ENCODE measurements around the gene VAV3. TPM values are rescaled to one million over a fixed set of nuclear protein-coding genes. Genes with fewer than 3 reads are reported as not detected.
A peak's percentile ranks its signal among the peaks of the same experiment; 100 is the strongest.

Gene VAV3
- total and polyA plus RNA-seq, 2 of the 13 experiments (the other 11 are each of a cell fraction or from before 2014, with no cell fraction given) = 15.9 to 29.8 TPM

DNA sequence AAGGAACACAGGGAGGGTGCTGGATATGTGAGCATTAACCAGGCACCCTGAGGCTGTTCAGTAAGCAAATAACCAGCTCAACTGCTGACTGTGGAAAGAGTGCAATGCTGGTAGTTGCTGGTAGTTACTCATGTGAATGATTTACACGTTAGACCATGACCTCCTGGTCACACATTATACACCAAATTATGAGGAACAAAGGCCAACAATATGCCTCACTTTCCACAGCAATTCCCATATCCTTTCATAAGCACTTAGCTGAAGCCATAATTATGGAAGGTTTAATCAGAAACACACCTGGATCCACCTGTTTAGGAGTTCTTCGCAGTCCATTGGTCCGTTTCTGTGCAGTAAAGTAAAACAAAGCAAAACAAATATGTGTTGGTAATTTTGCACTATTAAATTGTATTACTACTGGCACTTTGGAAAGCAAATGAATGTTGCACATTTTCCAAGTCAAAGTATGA, 281.8 kb downstream of the VAV3 start (continued):
- TF ChIP-seq PHF20 (CRISPR knock-in tag; IDR thresholded peaks at IDR 0.05) (no peak), ZBTB39 (CRISPR knock-in tag; IDR thresholded peaks at IDR 0.05) (0 out of 2 replicates have a peak, but pooled peaks have one; percentile 70), SP4 (CRISPR knock-in tag; IDR thresholded peaks at IDR 0.05) (no peak), ZBTB21 (CRISPR knock-in tag; IDR thresholded peaks at IDR 0.05) (no peak), ZBTB7A (CRISPR knock-in tag; IDR thresholded peaks at IDR 0.05) (no peak), KDM1A (CRISPR knock-in tag; IDR thresholded peaks at IDR 0.05) (no peak), SMAD9 (CRISPR knock-in tag; IDR thresholded peaks at IDR 0.05) (no peak), ZNF800 (CRISPR knock-in tag; IDR thresholded peaks at IDR 0.05) (no peak), NCOR1 (IDR thresholded peaks at IDR 0.05; ENCODE audit: borderline replicate concordance, low read length) (0 out of 2 replicates have a peak, but pooled peaks have one; percentile 45), CHD4 (IDR thresholded peaks at IDR 0.05; ENCODE audit: borderline replicate concordance, low read length) (peak; percentile 62; the same call in 1 of the 2 replicates), MEF2D (CRISPR knock-in tag; IDR thresholded peaks at IDR 0.05) (no peak), ZNF563 (CRISPR knock-in tag; IDR thresholded peaks at IDR 0.05) (no peak), ZNF703 (CRISPR knock-in tag; IDR thresholded peaks at IDR 0.05; ENCODE audit: borderline replicate concordance) (no peak), ZNF589 (CRISPR knock-in tag; conservative IDR thresholded peaks at IDR 0.05) (no peak), ISL2 (CRISPR knock-in tag; IDR thresholded peaks at IDR 0.05) (peak; percentile 65), FOXA3 (CRISPR knock-in tag; IDR thresholded peaks at IDR 0.05) (peak; percentile 83), ARNTL (CRISPR knock-in tag; IDR thresholded peaks at IDR 0.05) (0 out of 2 replicates have a peak, but pooled peaks have one; percentile 28), GTF3A (CRISPR knock-in tag; conservative IDR thresholded peaks at IDR 0.05) (no peak)
- TF ChIP-seq, protein P1, sequence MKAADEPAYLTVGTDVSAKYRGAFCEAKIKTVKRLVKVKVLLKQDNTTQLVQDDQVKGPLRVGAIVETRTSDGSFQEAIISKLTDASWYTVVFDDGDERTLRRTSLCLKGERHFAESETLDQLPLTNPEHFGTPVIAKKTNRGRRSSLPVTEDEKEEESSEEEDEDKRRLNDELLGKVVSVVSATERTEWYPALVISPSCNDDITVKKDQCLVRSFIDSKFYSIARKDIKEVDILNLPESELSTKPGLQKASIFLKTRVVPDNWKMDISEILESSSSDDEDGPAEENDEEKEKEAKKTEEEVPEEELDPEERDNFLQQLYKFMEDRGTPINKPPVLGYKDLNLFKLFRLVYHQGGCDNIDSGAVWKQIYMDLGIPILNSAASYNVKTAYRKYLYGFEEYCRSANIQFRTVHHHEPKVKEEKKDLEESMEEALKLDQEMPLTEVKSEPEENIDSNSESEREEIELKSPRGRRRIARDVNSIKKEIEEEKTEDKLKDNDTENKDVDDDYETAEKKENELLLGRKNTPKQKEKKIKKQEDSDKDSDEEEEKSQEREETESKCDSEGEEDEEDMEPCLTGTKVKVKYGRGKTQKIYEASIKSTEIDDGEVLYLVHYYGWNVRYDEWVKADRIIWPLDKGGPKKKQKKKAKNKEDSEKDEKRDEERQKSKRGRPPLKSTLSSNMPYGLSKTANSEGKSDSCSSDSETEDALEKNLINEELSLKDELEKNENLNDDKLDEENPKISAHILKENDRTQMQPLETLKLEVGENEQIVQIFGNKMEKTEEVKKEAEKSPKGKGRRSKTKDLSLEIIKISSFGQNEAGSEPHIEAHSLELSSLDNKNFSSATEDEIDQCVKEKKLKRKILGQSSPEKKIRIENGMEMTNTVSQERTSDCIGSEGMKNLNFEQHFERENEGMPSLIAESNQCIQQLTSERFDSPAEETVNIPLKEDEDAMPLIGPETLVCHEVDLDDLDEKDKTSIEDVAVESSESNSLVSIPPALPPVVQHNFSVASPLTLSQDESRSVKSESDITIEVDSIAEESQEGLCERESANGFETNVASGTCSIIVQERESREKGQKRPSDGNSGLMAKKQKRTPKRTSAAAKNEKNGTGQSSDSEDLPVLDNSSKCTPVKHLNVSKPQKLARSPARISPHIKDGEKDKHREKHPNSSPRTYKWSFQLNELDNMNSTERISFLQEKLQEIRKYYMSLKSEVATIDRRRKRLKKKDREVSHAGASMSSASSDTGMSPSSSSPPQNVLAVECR (CRISPR knock-in tag; IDR thresholded peaks at IDR 0.05; ENCODE audit: borderline replicate concordance) = peak; percentile 32; the same call in 1 of the 2 replicates
- TF ChIP-seq, protein P2, sequence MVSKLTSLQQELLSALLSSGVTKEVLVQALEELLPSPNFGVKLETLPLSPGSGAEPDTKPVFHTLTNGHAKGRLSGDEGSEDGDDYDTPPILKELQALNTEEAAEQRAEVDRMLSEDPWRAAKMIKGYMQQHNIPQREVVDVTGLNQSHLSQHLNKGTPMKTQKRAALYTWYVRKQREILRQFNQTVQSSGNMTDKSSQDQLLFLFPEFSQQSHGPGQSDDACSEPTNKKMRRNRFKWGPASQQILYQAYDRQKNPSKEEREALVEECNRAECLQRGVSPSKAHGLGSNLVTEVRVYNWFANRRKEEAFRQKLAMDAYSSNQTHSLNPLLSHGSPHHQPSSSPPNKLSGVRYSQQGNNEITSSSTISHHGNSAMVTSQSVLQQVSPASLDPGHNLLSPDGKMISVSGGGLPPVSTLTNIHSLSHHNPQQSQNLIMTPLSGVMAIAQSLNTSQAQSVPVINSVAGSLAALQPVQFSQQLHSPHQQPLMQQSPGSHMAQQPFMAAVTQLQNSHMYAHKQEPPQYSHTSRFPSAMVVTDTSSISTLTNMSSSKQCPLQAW (CRISPR knock-in tag; IDR thresholded peaks at IDR 0.05) = peak; percentile 90
